Upper lobe of left lung (tissue), 6 donors: ENCODE measurements around the gene SIDT2. TPM values are rescaled to one million over a fixed set of nuclear protein-coding genes. Genes with fewer than 3 reads are reported as not detected.

ENCODE experiments used
- ATAC-seq, 2 donors: fragments of 200-7000 bp; cut with Tn5 transposase; one replicate each; pipeline ENCODE4 v1.9.1; 2022; ENCODE audit warnings: mild to moderate bottlenecking in 2 of 2, moderate library complexity in 2 of 2; ENCODE audit not compliant: low FRiP score in 2 of 2
- DNase-seq, 2 donors: peaks; one replicate each; pipeline ENCODE4 v3.0.0-alpha.2; 2019 to 2020
- H3K27ac ChIP-seq, 4 donors: fragments of 200-600 bp; sonication (generic); one replicate each; pipeline ENCODE4 v1.5.1; 2016 to 2019
- H3K27me3 ChIP-seq, 4 donors: fragments of 200-600 bp; sonication (generic); one replicate each; pipeline ENCODE4 v1.5.1; 2017 to 2019
- H3K36me3 ChIP-seq, 4 donors: fragments of 200-600 bp; sonication (generic); one replicate each; pipeline ENCODE4 v1.5.1; 2016 to 2019
- H3K4me1 ChIP-seq, 4 donors: fragments of 200-600 bp; sonication (generic); one replicate each; pipeline ENCODE4 v1.5.1; 2018 to 2019
- H3K4me3 ChIP-seq, 4 donors: fragments of 200-600 bp; sonication (generic); one replicate each; pipeline ENCODE4 v1.5.1; 2017 to 2019; ENCODE audit warnings: mild to moderate bottlenecking in 2 of 4, moderate library complexity in 1 of 4
- H3K9me3 ChIP-seq, 4 donors: fragments of 200-600 bp; sonication (generic); one replicate each; pipeline ENCODE4 v1.5.1; 2018 to 2019
- EP300 ChIP-seq, 4 donors: sonication (generic); formaldehyde crosslinking; IDR thresholded peaks; one replicate each; pipeline ENCODE4 v1.5.1; 2017; ENCODE audit warnings: antibody characterized with exemption in 4 of 4, control low read depth in 2 of 4
- POLR2A ChIP-seq, 4 donors: fragments of 450-650 bp; IDR thresholded peaks; one replicate each; pipeline ENCODE4 v1.5.1; 2016 to 2017; ENCODE audit warnings: antibody characterized with exemption in 4 of 4, mild to moderate bottlenecking in 2 of 4
- POLR2AphosphoS5 ChIP-seq, 2 donors: sonication (generic); formaldehyde crosslinking; IDR thresholded peaks; one replicate each; pipeline ENCODE4 v1.5.1; 2017; ENCODE audit warnings: antibody characterized with exemption in 2 of 2
- WGBS, 2 donors: methylation state at CpG; one replicate each; pipeline ENCODE4 v1.1.5; 2017 to 2018; 5-methylcytosine and 5-hydroxymethylcytosine counted together
- total RNA-seq, 6 donors: library from RNA; depleted of rRNA in 4 of 6; stranded (reverse); fragments of >200 nt in 4 of 6; gene quantifications; one replicate each; pipeline versions ENCODE4 v1.1.0 to v1.2.1, GENCODE V29; 2016 to 2021
- TF ChIP-seq, protein P1 (sequence below), 6 experiments: fragments of 450-650 bp in 4 of 6; fragments of 200-600 bp in 2 of 6; sonication (generic) in 2 of 6; IDR thresholded peaks; one replicate each; pipeline ENCODE4 v1.5.1; 2016 to 2019; ENCODE audit warnings: antibody characterized with exemption in 6 of 6
- donor health status: DM: no; HTN: no; CAD: no; lungs with moderate emphysema.
- donor health status: DM: no; HTN: yes; CAD: no; lungs with severe emphysema.

Gene SIDT2
- total RNA-seq, 6 donors from 2014 or later: 62.8 to 287 (median 153) TPM

- TF ChIP-seq POLR2A (IDR thresholded peaks at IDR 0.05): no peak
- TF ChIP-seq, protein P1, sequence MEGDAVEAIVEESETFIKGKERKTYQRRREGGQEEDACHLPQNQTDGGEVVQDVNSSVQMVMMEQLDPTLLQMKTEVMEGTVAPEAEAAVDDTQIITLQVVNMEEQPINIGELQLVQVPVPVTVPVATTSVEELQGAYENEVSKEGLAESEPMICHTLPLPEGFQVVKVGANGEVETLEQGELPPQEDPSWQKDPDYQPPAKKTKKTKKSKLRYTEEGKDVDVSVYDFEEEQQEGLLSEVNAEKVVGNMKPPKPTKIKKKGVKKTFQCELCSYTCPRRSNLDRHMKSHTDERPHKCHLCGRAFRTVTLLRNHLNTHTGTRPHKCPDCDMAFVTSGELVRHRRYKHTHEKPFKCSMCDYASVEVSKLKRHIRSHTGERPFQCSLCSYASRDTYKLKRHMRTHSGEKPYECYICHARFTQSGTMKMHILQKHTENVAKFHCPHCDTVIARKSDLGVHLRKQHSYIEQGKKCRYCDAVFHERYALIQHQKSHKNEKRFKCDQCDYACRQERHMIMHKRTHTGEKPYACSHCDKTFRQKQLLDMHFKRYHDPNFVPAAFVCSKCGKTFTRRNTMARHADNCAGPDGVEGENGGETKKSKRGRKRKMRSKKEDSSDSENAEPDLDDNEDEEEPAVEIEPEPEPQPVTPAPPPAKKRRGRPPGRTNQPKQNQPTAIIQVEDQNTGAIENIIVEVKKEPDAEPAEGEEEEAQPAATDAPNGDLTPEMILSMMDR (IDR thresholded peaks at IDR 0.05): no peak
- no peak for TF ChIP-seq POLR2AphosphoS5 (IDR thresholded peaks at IDR 0.05)
- TF ChIP-seq EP300 (IDR thresholded peaks at IDR 0.05): no peak
- H3K9me3 ChIP-seq: no peaks in the 10 kb centered on the region
- 85 to 88% methylated on average over 4 of the region's 4 CpGs for WGBS, 2 donors
- H3K36me3 ChIP-seq: peaks cover 0 to 54% (median 45%) of the 10 kb centered on the region in 4 donors
- no peak overlapping the region for H3K4me3 ChIP-seq
- ATAC-seq (no peak), DNase-seq (no peak)
- no peaks in the 10 kb centered on the region for H3K27me3 ChIP-seq
- no peak overlapping the region for H3K27ac ChIP-seq
- peaks cover 7 to 21% (median 13%) of the 10 kb centered on the region in 4 donors for H3K4me1 ChIP-seq
Observed at GRCh38 chr11:117195258-117195657, 16.7 kb downstream of the SIDT2 start.

GRCh38 chr11:117195761-117196160 is 17.2 kb downstream of the SIDT2 start:
- H3K9me3 ChIP-seq: no peaks in the 10 kb centered on the region
- H3K36me3 ChIP-seq: peaks cover 0 to 49% (median 40%) of the 10 kb centered on the region in 4 donors
- peak in 1 of 2 donors; percentile 67 for DNase-seq
- H3K4me1 ChIP-seq: peaks cover 7 to 21% (median 12%) of the 10 kb centered on the region in 4 donors
- TF ChIP-seq POLR2A (IDR thresholded peaks at IDR 0.05): no peak
- TF ChIP-seq, protein P1 (IDR thresholded peaks at IDR 0.05): no peak
- TF ChIP-seq POLR2AphosphoS5 (IDR thresholded peaks at IDR 0.05): no peak
- no peak for TF ChIP-seq EP300 (IDR thresholded peaks at IDR 0.05)
- WGBS, 2 donors: 91% methylated on average over 16 to 19 of the region's 19 CpGs
- H3K27me3 ChIP-seq: no peaks in the 10 kb centered on the region
- ATAC-seq: no peak
- H3K4me3 ChIP-seq: no peak overlapping the region
- no peak overlapping the region for H3K27ac ChIP-seq

- Histone ChIP-seq H3K4me1 (peaks cover 7 to 28% (median 17%) of the 10 kb centered on the region in 4 donors), H3K27me3 (no peaks in the 10 kb centered on the region), H3K27ac (no peak overlapping the region), H3K9me3 (no peaks in the 10 kb centered on the region), H3K36me3 (peaks cover 0 to 41% (median 33%) of the 10 kb centered on the region in 4 donors), H3K4me3 (no peak overlapping the region)
- ATAC-seq (no peak), DNase-seq (no peak)
- no peak for TF ChIP-seq EP300 (IDR thresholded peaks at IDR 0.05)
- WGBS, 2 donors: 87 to 92% methylated on average over 3 to 7 of the region's 7 CpGs
Observed at GRCh38 chr11:117197006-117197405, 18.5 kb downstream of the SIDT2 start.

DNA sequence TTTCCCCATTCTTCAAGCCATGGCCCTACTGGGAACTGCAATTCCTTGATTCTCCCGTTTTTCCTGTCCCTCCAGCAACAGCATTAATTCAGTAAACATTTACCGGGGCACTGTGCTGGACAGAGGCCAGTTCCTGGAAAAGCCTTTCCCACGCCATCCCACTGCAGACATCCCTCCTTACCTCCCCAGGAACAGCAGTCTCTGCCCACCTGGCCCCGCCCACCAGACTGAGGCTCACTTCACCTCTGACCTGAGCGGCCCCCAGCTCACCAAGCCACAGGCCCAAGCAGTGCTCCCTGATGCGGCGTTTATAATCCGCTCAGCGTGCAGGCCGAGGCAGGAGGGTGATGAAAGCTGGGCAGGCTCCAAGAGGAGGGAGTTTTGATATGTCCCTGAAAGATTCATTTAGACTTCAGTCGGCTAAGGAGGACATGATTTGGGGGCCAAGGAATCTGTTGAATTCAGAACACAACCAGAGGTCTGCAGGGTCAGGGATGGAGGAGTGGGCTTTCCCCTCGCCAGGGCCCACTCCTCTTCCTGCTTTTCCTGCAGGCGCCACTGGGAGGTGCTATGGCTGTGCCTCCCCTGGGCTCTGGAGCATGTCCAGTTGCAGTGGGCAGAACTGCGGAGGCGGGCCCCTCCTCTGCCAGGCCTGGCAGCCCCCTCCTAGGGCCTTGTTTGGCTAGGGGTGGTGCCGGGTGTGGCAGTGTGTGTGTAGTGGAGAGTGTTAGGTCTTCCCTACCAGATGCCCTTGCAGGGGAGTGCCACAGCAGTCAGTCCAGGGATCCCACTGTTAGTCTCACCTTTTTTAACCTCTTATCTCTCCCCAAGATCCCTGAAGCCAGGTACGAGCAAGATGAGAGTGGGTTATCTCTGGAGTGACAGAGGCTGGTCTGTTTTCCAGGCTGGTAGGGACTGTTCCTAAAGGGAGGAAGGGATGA is 19.2 kb downstream of the SIDT2 start:
- TF ChIP-seq, protein P1 (IDR thresholded peaks at IDR 0.05): peak; percentile 14 to 35 (median 23)
- no peak for TF ChIP-seq POLR2AphosphoS5 (IDR thresholded peaks at IDR 0.05)
- no peak for TF ChIP-seq EP300 (IDR thresholded peaks at IDR 0.05)
- no peak for TF ChIP-seq POLR2A (IDR thresholded peaks at IDR 0.05)
- 75 to 82% methylated on average over 7 to 17 of the region's 17 CpGs for WGBS, 2 donors
- Histone ChIP-seq H3K27me3 (no peaks in the 10 kb centered on the region), H3K9me3 (no peaks in the 10 kb centered on the region), H3K27ac (peak overlapping the region; percentile 27 to 81 (median 74)), H3K36me3 (peaks cover 0 to 35% (median 25%) of the 10 kb centered on the region in 4 donors), H3K4me3 (peak overlapping the region in 1 of 4 donors; percentile 44), H3K4me1 (peaks cover 7 to 30% (median 17%) of the 10 kb centered on the region in 4 donors)
- ATAC-seq (no peak), DNase-seq (peak in 1 of 2 donors; percentile 58)

DNA sequence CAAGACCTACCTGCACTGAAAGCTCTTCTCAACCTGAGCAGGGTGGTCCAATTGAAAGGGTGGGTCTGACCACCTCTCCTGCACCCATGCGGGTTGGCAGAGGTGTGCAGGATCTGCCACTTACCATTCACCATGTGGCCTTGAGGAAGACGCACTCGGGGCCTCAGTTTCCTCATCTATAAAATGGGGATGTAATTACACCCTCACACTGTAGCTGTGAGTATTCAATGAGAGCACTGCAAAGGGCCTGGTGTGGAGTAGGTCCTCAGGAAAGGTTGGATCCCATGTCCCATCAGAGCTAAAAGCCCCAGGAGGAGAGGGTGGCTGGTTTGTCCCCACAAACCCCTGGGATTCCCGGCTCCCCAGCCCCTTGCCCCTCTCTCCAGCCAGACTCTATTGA is 20.1 kb downstream of the SIDT2 start:
- no peak for DNase-seq
- WGBS, 2 donors: 63% methylated on average over 4 of the region's 4 CpGs; no CpG with 5 or more reads in 1 of the 2 donors
- no peak for ATAC-seq
- TF ChIP-seq POLR2A (IDR thresholded peaks at IDR 0.05) (no peak), POLR2AphosphoS5 (IDR thresholded peaks at IDR 0.05) (no peak), EP300 (IDR thresholded peaks at IDR 0.05) (no peak)
- TF ChIP-seq, protein P1 (IDR thresholded peaks at IDR 0.05): no peak
- no peaks in the 10 kb centered on the region for H3K27me3 ChIP-seq
- H3K4me3 ChIP-seq: peak overlapping the region in 3 of 4 donors; percentile 39 to 44 (median 40)
- no peaks in the 10 kb centered on the region for H3K9me3 ChIP-seq
- H3K27ac ChIP-seq: peak overlapping the region; percentile 27 to 81 (median 74)
- peaks cover 0 to 35% (median 18%) of the 10 kb centered on the region in 4 donors for H3K36me3 ChIP-seq
- peaks cover 7 to 30% (median 17%) of the 10 kb centered on the region in 4 donors for H3K4me1 ChIP-seq
